HG03565 (cell line): ENCODE data around the gene BTG4.

Source experiments
- ATAC-seq: cut with Tn5 transposase; IDR thresholded peaks from one replicate; pipeline ENCODE4 v1.9.1; 2021; ENCODE audit warnings: mild to moderate bottlenecking, moderate library complexity; ENCODE audit not compliant: unreplicated experiment

Gene BTG4

GRCh38 chr11:111494040-111494439, 18.1 kb downstream of the BTG4 start:
- ATAC-seq = no peak

- ATAC-seq = no peak
Observed at GRCh38 chr11:111490496-111490895, 21.7 kb downstream of the BTG4 start.

- ATAC-seq = no peak
Observed at GRCh38 chr11:111483431-111483830, 28.8 kb downstream of the BTG4 start.

DNA sequence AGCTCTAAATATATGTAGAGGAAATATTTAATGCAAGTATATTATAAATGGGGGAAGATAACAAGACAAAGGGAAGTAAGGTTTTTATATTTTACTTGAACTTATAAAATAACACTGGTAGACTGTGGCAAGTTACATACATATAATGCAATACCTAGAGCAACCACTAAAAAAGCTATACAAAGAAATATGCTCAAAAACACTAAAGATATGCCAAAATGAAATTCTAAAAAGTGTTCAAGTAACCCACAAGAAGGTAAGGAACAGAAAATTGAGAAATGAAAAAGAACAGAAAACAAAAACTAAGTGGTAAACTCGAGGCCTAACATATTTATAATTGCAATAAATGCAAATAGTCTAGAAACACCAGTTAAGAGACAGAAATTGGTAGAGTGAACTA, 32.5 kb downstream of the BTG4 start:
- no peak for ATAC-seq

DNA sequence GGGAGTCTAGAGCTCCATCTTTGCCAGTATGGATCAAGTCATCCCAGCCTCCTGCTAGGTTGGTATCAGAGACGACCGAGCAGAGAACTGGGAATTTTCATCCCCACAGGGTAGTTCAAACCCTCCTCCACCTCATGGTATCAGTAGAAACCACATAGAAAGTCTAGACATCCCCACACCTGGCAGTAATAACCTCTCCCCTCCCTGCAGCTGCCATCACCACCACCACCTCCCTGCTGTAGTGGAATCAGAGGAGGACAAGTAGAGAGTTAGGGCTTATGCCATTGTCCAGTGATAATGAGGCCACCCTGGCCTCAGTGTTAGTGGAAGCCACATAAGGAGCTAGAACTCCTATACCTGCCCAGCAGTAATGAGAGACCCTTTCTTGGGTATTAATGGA, 34.3 kb downstream of the BTG4 start:
- ATAC-seq = no peak

- no peak for ATAC-seq
Observed at GRCh38 chr11:111476956-111477355, 35.2 kb downstream of the BTG4 start.

- no peak for ATAC-seq
Observed at GRCh38 chr11:111476366-111476765, 35.8 kb downstream of the BTG4 start.

GRCh38 chr11:111474432-111474831, 37.8 kb downstream of the BTG4 start:
- no peak for ATAC-seq

DNA sequence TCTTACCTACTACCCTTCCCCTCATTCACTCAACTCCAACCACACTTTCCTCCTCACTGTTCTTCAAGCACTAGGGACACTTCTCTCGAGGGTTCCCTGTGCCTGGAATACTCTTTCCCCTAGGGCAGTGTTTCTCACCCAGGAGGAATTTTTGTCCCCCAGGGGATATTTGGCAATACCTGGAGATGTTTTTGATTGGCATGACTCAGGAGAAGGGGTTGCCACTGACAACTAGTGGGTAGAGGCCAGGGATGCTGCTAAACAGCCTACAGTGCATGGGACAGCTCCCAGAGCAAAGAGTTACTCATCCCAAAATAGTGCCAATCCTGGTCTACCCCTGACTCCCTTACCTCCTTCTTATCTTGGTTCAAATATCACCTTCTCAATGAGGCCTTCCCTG, 40.0 kb downstream of the BTG4 start:
- no peak for ATAC-seq

DNA sequence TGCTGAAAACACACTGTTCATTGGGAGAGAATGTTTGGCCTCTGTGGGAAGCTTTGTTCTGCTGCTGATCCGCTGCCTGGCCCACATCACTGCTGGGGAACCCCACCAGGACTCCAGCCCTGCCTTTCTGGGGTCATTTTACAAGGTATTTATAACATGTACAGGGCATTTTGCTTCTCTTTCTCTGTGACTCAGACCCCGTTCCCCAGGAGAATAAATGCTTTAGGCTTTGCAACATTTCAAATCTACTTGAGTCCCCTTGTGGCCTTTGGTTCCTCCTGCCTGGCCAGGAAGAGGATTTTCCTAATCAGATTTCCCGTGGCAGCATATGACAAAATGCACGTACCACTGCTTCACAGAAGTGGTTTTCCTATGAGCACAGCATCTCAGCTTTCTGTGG, 43.0 kb downstream of the BTG4 start:
- ATAC-seq = no peak

- ATAC-seq = no peak
Observed at GRCh38 chr11:111466615-111467014, 45.6 kb downstream of the BTG4 start.

DNA sequence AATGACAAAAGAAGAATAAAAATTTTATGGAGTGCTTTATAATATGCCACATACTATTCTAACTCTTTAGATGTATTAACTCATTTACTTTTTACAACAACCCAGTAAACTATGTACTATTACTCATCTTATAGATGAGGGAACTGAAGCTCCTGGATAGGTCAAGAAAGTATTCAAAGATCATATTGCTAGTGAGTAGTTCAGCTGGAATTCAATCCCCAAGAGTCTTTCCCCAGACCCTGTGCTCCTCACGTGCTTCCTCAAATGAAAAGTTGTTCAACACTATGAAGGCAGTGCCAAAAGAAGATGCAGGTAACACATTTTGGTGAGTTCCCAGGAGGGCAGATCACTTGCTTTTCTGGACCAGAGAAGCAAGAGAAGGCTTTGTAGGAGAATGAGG, 46.8 kb downstream of the BTG4 start:
- no peak for ATAC-seq

DNA sequence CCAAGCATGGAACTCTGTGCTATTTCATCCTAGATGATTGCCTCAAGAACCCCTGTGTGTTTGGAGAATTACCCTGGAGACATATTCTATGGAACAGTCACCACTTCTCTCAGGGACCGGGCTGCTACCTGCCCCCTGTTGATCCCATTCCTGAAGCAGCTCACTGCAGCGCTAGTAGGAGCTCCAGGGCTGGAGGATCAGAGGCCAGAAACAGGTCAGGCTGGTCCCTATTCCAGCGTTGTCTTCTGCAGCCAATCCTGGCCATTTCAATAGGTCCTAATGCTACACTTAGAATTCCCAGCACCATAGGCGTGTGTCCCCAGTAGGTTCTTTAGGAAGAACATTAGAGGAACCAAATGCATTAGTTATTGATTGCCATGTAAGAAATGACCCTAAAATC, 48.9 kb downstream of the BTG4 start:
- ATAC-seq = no peak

- no peak for ATAC-seq
Observed at GRCh38 chr11:111462329-111462728, 49.9 kb downstream of the BTG4 start.

- no peak for ATAC-seq
Observed at GRCh38 chr11:111461460-111462235, 50.5 kb downstream of the BTG4 start.

GRCh38 chr11:111460856-111461255, 51.3 kb downstream of the BTG4 start:
- ATAC-seq = no peak

DNA sequence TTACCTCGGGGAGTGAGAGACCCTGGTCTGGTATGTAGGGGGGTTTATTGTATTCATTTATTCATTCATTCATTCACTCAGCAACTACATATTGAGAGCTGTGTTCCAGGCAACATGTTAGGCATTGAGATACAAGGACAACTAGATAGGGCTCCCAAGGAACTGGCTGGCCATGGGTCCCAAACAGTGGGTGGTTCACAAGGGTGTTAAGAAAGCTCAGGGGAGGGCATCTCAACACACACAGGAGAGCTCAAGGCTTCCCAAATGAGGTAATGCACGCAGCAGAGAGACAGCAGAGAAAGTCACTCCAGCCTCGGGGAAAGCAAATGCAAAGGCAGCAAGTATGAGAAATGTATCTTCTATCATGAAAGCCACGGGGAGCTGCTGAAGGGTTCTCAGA, 51.8 kb downstream of the BTG4 start:
- no peak for ATAC-seq

DNA sequence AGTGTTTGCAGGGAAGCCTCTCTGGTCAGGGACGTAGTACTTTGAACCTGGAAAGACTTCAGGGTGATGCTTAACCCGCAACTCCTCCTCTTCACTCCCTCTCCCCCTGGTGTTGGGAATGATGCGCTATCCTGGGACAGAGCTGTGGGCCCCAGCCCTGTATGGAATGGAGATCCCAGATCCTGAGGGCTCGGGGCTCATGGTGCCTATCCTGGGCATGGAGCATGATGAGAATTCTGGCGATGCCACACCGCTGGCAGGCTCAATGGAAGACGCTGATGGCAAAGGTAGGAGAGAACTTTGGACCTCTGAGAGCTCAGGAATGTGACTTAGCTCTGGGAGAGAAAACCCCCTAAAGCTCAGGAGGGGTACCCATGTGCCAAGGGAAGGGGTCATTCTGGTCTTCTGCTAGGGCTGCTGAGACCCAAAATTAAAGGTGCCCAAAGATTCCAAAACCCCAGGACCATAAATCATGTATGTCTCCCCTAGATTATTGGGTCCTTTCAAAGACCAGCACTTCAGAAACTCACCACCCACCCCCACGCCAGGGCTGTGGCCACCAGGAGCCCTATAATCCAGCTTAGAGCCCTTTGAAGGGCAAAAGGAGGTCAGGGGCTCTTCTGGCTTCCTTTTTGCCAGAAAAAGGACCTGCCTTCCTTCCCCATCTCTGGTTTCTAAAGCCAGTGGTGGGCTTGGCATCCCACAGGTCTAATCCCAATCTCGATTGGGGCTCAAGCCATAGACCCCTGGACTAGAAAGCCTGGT, 52.5 kb downstream of the BTG4 start:
- no peak for ATAC-seq

DNA sequence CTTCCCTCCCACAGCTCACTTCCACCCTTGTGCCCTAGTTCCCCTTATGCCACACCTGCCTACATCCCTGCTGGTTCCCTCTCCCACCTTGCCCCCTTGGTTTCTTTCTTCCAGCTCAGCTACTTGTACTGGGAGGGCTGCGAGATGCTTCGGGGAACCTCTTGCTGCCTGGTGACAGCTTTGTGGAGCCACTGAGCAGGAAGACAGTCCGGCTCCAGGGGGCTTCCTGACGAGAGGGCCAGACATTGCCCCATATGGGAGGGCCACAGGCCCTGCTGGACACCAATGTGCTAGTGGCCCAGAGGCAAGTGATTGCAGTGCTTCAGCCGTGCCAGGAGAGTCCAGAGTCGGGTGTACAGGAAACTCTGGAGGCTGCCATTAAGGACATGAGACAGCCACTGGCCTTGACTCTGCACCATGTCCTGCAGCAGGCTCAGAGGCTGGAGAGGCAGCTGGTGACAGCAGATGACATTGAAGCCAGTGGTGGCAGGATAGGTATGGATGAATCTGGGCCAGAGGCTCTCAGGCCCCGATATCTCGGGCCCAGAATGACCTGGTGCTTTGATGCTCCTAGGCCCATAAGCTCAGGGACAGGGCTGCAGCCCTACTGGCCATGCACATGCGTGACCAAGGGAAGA, 54.3 kb downstream of the BTG4 start:
- no peak for ATAC-seq

DNA sequence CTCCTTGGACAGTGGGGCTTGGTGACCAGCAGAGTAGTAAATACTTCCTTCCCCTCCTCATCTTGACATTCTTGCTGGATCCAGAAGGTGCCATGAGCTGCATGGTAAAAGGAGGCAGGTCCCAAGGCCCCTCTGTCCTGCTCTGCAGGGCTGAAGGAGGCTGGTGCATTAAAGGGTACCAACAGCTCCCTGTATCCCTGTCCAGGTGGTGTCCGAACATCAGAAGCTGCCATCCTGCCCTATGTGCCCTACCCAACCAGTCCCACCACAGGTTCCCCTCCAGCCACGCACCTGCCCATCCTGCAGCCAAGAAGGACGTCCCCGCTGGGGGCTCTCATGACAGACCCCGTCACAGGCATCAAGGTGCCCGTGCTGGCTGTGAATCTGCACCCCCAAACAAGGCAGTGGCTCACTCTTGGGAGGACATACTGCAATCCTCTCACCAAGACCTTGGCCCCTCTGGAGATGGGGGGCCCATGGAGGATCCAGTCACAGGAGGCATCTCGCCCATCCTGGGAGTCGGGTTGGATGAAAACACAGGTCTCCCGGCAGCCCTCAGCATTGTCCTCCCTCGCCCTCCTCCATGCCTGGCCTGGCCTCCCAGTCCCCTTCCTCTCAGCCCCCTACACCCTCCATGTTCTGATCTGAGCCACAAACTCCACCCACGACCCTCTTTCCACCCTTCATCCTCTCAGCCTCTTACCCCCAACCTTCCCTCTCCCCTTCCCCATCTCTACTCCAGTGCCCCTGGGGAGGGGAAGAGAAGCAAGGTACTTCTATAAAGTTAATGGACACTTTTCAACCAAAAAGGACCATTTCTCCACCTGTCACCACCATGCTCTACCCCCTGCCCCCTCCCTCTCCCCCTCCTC, 55.1 kb downstream of the BTG4 start:
- no peak for ATAC-seq
